DOHH2 (cell line): ENCODE data around the gene HKDC1.

ENCODE experiments used
- H3F3A ChIP-seq: fragments of 200-600 bp; sonication (generic), shearing (Covaris generic); 2 replicates; pipeline ENCODE4 v1.6.0; 2016; ENCODE audit warnings: antibody characterized with exemption, mild to moderate bottlenecking; ENCODE audit not compliant: control insufficient read depth, insufficient read depth
- H3K27ac ChIP-seq: fragments of 200-600 bp; sonication (generic); 2 replicates; pipeline ENCODE4 v1.5.1; 2014; ENCODE audit warnings: low read depth, mild to moderate bottlenecking, low read length, moderate library complexity
- H3K27me3 ChIP-seq: fragments of 200-600 bp; sonication (generic); 2 replicates; pipeline ENCODE4 v1.6.1; 2014; ENCODE audit warnings: mild to moderate bottlenecking, low read length, mixed read lengths; ENCODE audit not compliant: control insufficient read depth
- H3K36me3 ChIP-seq: fragments of 200-600 bp; sonication (generic); 2 replicates; pipeline ENCODE4 v1.6.1; 2014; ENCODE audit warnings: mild to moderate bottlenecking, low read length, moderate library complexity, mixed read lengths; ENCODE audit not compliant: control insufficient read depth
- H3K4me1 ChIP-seq: fragments of 200-600 bp; sonication (generic); 2 replicates; pipeline ENCODE4 v1.6.1; 2014; ENCODE audit warnings: mild to moderate bottlenecking, low read length, mixed read lengths; ENCODE audit not compliant: control insufficient read depth
- H3K4me2 ChIP-seq: fragments of 200-600 bp; sonication (generic); 2 replicates; pipeline ENCODE4 v1.6.0; 2014; ENCODE audit warnings: mild to moderate bottlenecking, low read length, moderate library complexity
- H3K4me3 ChIP-seq: fragments of 200-600 bp; sonication (generic); 2 replicates; pipeline ENCODE4 v1.5.1; 2014; ENCODE audit warnings: mild to moderate bottlenecking, low read length, mixed read lengths
- H3K79me2 ChIP-seq: fragments of 200-600 bp; sonication (generic); 2 replicates; pipeline ENCODE4 v1.6.1; 2014; ENCODE audit warnings: mild to moderate bottlenecking, low read length, mixed read lengths; ENCODE audit not compliant: control insufficient read depth
- H3K9me2 ChIP-seq: fragments of 200-600 bp; sonication (generic); replicated peaks from 2 replicates; pipeline ENCODE4 v1.6.1; 2014; ENCODE audit warnings: mild to moderate bottlenecking, low read length, mixed read lengths; ENCODE audit not compliant: control insufficient read depth
- H3K9me3 ChIP-seq: fragments of 200-600 bp; sonication (generic); 2 replicates; pipeline ENCODE4 v1.6.1; 2014; ENCODE audit warnings: antibody characterized with exemption, low read length, mixed read lengths; ENCODE audit not compliant: control insufficient read depth, insufficient read depth
- H4K20me1 ChIP-seq: fragments of 200-600 bp; sonication (generic); 2 replicates; pipeline ENCODE4 v1.6.0; 2014; ENCODE audit warnings: low read depth, mild to moderate bottlenecking, antibody characterized with exemption, low read length, moderate library complexity; ENCODE audit not compliant: control insufficient read depth, insufficient read depth
- CTCF ChIP-seq: fragments of 200-600 bp; sonication (generic); IDR thresholded peaks from one replicate; pipeline ENCODE4 v1.5.1; 2014; ENCODE audit warnings: antibody characterized with exemption, mild to moderate bottlenecking, low read depth, low read length; ENCODE audit not compliant: poor library complexity, severe bottlenecking
- EZH2phosphoT487 ChIP-seq: fragments of 200-600 bp; sonication (generic); IDR thresholded peaks from 2 replicates; pipeline ENCODE4 v1.6.1; 2017; ENCODE audit warnings: borderline replicate concordance, mild to moderate bottlenecking, antibody characterized with exemption, low read length, moderate library complexity, mixed read lengths

The HKDC1 gene

GRCh38 chr10:69272624-69273023, 52.5 kb downstream of the HKDC1 start:
- H3K79me2 ChIP-seq, result no peaks in the 10 kb centered on the region
- peaks cover 6% of the 10 kb centered on the region; the same call in 1 of the 2 replicates for H3K27me3 ChIP-seq
- no peak overlapping the region for H3K4me3 ChIP-seq
- no peaks in the 10 kb centered on the region for H3K36me3 ChIP-seq
- TF ChIP-seq CTCF (no peak), EZH2phosphoT487 (no peak)
- no peak overlapping the region for H3K27ac ChIP-seq
- no peaks in the 10 kb centered on the region for H3K9me2 ChIP-seq
- H3K4me2 ChIP-seq, result no peak overlapping the region
- H3K9me3 ChIP-seq, result no peaks in the 10 kb centered on the region
- no peaks in the 10 kb centered on the region for H4K20me1 ChIP-seq
- no peaks in the 10 kb centered on the region for H3K4me1 ChIP-seq
- no peaks in the 10 kb centered on the region for H3F3A ChIP-seq

- H3K4me3 ChIP-seq, result no peak overlapping the region
- TF ChIP-seq EZH2phosphoT487, result no peak
- TF ChIP-seq CTCF, result no peak
- H3K9me2 ChIP-seq, result no peaks in the 10 kb centered on the region
- peaks cover 23% of the 10 kb centered on the region for H3K4me1 ChIP-seq
- H4K20me1 ChIP-seq, result no peaks in the 10 kb centered on the region
- H3K79me2 ChIP-seq, result no peaks in the 10 kb centered on the region
- no peak overlapping the region for H3K27ac ChIP-seq
- no peaks in the 10 kb centered on the region for H3K9me3 ChIP-seq
- no peak overlapping the region for H3K4me2 ChIP-seq
- no peaks in the 10 kb centered on the region for H3K27me3 ChIP-seq
- H3F3A ChIP-seq, result no peaks in the 10 kb centered on the region
- H3K36me3 ChIP-seq, result no peaks in the 10 kb centered on the region
Measured at GRCh38 chr10:69275444-69275843, 55.3 kb downstream of the HKDC1 start.

GRCh38 chr10:69276503-69276902, 56.4 kb downstream of the HKDC1 start:
- H3K4me1 ChIP-seq, result peaks cover 31% of the 10 kb centered on the region
- H3K79me2 ChIP-seq, result no peaks in the 10 kb centered on the region
- H3K4me3 ChIP-seq, result no peak overlapping the region
- no peak for TF ChIP-seq CTCF
- TF ChIP-seq EZH2phosphoT487, result no peak
- no peak overlapping the region for H3K4me2 ChIP-seq
- no peaks in the 10 kb centered on the region for H3K27me3 ChIP-seq
- no peak overlapping the region for H3K27ac ChIP-seq
- H4K20me1 ChIP-seq, result no peaks in the 10 kb centered on the region
- no peaks in the 10 kb centered on the region for H3K9me3 ChIP-seq
- no peaks in the 10 kb centered on the region for H3K36me3 ChIP-seq
- no peaks in the 10 kb centered on the region for H3F3A ChIP-seq
- no peaks in the 10 kb centered on the region for H3K9me2 ChIP-seq
